Cerebellar nuclear complex (tissue), 1 donor: Measurements from ENCODE around the gene FBXO44.

ENCODE experiments used
- DNase-seq, 2 experiments: peaks; one replicate each; lab custom pipeline; 2025; lab: John Stamatoyannopoulos, UW

Gene FBXO44

DNA sequence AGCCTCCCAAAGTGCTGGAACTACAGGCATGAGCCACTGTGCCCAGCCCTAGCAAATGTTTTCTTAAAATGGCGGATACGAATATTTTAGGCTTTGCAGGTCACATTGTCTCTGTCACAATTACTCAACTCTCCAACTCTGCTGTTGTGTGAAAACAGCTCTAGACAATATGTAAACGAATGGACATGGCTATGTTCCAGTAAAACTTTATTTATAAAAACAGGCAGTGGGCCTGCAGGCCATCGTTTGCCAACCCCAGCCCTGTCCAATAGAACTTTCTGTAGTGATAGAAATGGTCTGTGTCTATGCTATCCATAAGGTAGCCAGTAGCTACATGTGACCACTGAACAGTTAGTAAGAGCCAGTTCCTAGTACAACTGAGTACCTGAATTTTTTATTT is 5.1 kb downstream of the FBXO44 start:
- DNase-seq, result no peak

DNA sequence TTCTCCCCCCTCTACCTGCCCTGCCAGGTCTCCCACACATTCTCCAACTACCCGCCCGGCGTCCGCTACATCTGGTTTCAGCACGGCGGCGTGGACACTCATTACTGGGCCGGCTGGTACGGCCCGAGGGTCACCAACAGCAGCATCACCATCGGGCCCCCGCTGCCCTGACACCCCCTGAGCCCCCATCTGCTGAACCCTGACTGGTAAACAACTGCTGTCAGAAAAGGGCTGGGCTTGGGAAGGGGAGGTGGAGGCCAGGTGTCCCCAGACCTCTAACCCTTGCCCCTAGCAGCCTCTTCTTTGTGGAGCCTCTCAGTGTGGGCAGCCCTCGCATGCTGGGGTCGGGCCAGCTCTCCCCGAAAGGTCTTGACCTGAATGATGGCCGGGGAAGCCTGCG is 6.4 kb downstream of the FBXO44 start:
- DNase-seq, result no peak

DNA sequence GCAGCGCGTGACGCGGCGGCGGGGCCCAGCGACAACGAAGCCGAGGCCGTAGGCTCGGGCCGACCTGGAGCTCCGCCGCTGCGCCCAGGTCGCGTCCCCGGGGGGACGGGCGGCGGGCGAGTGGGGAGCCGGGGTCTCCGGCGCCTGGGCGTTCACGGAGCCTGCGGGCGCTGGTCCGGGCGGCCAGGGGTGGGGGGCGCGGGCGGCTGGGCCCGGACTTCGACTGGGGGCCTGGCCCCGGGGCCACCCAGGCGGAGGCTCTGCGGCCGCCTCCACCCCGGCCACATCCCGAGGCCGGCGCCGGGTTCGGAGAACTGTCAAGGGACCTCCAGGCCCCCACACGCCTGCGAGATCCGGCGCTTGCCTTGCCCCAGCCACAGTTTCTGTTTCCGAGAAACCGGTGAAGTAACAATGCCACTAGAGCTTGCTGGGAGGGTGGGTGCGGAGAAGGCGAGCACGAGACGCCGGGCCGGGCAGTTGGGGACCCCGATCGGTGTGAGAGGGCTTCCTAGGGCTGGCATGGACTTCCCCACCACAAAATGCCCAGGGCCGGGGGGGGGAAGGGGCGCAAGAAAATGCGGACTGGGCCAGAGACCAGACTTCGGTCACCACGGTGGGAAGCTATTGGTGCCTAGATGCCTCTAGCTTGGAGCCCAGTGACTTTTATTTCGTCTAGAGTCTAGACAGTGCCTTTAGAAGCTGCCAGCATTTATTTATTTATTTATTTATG is 9.8 kb downstream of the FBXO44 start:
- no peak for DNase-seq

DNA sequence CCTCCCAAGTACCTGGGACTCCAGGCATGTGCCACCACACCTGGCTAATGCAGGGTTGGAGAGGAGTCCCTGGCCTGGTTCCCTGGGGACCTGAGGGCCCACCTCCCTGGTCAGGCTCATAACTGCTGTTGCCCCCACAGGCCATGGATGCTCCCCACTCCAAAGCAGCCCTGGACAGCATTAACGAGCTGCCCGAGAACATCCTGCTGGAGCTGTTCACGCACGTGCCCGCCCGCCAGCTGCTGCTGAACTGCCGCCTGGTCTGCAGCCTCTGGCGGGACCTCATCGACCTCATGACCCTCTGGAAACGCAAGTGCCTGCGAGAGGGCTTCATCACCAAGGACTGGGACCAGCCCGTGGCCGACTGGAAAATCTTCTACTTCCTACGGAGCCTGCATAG is 13.8 kb downstream of the FBXO44 start:
- DNase-seq, result no peak

DNA sequence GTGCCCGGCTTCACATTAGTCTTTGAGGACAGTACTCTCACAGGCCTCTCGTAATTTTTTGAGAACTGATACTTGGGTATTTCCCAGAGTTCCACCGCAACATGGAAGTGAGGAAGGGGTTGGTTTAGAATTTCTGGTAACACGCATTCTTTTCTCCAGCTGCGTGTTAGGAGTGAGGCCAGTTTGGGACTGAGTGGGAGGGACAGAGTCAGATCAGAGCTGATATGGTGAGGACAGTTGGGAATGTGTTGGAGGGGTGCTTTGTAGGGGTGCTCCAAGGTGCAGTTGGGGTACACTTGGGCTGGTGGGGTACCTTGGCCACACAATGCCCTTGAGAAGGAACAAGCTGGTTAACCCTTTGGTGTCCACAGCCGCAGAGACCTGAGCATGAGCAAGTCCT is 16.1 kb downstream of the FBXO44 start:
- DNase-seq, result no peak

DNA sequence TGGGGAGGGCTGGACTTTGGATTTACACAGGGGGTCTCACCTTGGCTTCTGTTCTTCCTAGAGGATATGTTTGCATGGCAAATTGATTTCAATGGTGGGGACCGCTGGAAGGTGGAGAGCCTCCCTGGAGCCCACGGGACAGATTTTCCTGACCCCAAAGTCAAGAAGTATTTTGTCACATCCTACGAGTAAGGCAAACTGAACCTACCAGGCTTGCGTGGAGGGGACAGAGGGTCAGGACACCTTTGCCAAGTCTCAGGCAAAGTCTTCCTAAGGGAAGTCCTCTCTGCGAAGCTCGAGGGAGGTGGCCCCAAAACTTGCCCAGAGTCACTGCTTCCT is 16.5 kb downstream of the FBXO44 start:
- DNase-seq, result no peak

DNA sequence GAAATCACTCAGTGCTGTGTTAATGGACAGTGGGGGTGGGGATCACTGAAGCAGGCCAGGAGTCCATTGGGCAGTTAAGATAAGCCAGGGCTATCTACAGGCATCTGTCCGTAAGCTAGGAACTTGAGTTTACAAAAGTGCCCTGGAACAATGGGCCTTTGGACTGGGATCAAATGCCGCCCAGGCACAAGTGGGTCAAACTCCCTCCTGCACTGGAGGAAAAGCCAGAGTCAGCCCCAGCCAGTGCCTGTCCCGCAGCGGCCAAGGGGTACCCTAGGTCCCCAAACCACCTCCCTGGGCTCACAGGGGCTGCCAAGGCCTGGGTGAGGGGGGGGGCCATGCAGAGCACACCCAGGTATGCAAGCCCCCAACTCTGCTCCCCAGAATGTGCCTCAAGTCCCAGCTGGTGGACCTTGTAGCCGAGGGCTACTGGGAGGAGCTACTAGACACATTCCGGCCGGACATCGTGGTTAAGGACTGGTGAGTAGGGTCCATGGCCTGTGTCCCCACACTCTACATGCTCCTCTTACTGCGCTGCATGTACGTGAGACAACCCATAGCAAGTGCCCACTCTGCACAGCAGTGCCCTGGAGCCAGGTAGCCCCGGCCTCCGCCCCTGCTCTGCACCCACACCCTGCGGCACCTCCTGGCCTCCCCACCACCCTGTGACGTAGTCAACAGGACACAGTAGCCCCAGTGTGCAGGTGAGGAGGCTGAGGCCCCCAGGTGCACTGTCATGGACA is 17.0 kb downstream of the FBXO44 start:
- no peak for DNase-seq

DNA sequence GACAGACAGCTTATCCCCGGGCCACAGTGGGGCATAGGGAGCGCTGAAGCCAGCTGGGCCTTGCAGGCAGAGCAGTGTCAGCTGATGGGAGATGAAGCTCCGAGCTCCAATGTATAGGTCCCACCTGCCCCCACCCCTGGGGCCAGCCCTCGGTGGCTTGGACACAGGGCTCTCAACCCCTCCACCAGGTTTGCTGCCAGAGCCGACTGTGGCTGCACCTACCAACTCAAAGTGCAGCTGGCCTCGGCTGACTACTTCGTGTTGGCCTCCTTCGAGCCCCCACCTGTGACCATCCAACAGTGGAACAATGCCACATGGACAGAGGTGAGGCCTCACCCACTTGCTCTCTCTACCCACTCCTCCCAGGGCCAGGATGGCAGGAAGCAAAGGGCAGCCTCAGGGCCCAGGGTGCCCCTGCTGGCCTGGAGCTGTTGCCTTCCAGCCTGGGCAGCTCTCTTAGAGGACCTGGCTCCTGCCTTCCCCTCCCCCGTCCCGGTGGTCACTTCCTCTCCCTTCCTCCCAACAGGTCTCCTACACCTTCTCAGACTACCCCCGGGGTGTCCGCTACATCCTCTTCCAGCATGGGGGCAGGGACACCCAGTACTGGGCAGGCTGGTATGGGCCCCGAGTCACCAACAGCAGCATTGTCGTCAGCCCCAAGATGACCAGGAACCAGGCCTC is 18.6 kb downstream of the FBXO44 start:
- no peak for DNase-seq

DNA sequence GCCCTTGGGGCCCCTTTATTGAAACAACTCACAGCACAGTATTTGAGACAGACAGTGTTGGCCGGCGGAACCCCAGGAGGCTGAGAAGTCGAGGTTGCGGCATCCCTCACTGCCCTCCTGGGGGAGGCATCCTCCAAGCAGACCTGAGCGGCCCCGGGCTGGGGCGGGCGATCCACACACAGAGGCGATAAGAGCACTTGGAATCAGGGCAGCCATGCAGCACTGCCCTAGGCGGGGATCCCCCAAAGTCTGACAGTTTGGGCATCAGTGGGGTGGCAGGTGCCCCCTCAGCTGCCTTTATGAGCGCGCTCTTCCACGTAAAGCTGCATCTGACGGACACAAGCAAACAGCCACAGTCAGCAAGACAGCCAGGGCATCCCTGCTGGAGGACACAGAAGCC is 19.8 kb downstream of the FBXO44 start:
- DNase-seq, result no peak

DNA sequence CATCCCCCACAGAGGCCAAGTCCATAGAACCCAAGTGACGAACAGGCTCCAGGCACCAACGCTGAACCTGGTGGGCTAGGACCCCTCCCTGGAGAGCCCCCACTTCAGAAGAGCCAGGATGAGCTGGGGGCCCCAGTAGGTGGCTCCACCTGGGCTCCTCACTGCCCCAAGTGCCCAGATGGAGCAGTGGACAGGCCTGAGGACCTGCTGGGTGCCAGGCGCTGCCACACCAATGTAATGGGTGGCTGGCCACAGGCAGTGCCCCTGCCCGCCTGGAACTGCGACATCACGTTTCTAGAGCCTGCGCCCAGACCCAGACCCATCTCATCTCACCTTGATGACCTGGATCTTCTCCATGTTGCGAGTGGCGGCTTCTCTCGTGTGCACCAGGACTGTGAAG is 20.6 kb downstream of the FBXO44 start:
- DNase-seq, result no peak

DNA sequence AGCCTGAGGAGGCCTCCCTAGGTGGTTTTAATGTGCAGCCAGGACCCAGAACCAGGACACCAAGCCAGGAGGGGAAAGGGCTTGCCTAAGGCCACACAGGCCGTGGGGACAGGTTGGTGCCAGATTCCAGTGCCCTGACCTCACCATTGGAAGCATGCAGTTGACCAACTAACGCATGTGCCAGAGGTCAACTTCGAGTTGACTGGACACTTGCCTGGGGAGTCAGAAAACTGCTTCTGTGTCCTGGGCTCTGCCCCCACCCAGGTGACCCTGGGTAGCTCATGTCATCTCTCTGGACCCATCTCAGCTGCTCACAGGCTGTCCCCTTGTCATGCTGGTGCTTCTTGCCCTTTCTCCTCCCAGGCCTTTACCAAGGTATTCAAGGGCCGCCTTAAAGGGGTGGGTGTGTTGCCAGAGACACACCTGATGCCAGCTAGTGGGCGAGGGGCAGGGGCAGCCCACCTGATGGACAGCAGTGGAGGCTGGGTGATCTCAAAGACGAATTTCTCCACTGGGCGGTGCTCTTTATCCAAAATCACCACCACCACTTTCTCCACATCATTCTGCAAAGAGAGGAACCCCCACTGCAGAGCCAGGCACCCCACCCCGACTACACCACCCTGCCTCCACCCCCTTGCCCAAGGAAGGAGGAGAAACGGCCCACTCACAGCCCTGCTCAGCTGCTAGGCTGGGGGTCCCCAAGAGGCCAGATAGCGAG is 21.9 kb downstream of the FBXO44 start:
- DNase-seq, result no peak

DNA sequence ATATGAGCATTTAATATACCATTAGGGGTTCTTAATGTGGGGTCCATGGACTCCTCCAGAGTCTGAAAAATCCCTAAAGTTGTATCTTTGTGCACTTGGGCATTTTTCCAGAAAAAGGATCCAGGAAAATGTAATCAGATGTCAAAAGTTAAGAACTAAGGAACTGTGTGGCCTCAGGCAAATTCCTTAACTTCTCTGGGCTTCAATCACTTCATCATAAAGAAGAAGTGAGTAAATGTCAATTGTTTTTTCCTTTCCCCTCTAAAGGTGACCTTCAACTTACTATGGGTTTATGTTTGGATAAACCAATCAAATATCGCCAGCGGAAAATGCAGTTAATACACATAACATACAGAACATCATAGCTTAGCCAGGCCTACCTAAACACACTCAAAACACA is 23.8 kb downstream of the FBXO44 start:
- no peak for DNase-seq

DNA sequence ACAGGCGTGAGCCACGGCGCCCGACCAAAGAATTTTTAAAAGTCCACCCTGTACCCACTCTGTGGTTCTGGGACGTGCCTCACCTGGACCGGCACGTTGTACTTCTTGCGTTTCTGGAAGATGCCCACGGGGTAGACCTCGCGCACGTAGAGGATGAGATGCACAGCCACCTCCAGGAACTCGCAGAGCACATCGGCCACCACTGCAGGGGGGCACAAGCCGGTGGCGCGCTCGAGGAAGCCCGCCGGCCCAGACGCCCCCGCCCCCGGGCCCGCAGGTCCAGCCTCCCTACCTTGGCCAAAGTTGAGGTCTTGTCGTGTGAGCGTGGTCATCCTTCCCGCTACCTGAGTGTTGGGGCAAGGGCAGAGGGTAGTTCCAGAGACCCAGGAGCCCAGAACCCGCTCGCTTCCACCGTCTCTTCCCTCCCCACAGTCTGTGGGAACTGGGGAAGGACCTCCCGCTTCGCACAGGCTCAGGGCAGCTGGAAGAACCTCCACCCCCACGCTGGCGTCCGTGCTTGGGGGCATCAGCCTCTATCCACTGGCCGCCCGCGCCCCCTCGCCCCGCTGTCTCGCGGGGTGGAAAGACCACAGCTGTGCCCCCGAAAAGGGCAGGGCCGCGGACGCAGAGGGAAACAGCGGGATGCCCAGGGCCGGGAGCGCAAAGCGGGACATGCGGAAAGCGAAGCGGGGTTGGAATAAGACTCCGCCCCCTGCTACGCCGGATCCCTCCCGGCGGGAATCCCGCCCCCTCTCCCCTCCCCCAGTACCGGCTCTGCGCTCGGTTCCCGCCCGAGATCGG is 25.8 kb downstream of the FBXO44 start:
- DNase-seq, result no peak

DNA sequence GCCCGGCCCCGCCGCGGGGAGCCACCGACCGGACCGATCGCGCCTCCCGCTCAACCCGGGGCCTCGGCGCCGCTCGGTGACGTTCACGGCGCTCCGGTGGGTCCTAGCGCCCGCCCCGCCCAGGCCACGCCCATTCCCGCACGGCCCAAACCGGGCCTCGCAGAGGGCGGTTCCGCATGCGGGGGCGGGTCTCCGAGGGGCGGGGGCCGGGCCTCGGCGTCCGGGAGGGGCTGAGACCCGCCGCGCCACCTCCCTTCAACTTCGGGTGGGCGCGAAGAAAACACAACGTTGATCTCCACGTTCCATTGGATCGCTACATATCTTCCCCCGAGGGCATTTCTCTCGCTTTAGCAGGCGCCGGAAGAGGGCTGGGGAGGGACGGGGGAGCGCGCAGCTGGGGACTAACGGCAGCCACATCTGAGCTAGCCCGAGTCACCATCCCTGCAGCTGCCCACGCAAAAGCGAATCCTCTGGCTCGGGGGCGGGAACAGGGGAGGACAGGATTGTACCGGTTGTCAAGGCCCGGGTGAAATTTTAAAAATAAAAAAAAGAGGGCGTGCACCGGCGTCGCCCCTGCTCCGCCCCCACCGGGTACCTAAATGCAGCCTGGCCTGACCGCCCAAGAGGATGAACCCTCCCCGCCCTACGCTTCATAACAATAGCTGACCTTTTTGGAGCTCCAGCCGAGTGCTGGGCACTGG is 26.5 kb downstream of the FBXO44 start, which contains the start of gene MAD2L2:
Gene MAD2L2 (minus strand): TSS at position 78 of the 701 bp plus-strand sequence. CDS start 547 bp downstream, outside the sequence.
- peak in 1 of 2 experiments; percentile 43 for DNase-seq

DNA sequence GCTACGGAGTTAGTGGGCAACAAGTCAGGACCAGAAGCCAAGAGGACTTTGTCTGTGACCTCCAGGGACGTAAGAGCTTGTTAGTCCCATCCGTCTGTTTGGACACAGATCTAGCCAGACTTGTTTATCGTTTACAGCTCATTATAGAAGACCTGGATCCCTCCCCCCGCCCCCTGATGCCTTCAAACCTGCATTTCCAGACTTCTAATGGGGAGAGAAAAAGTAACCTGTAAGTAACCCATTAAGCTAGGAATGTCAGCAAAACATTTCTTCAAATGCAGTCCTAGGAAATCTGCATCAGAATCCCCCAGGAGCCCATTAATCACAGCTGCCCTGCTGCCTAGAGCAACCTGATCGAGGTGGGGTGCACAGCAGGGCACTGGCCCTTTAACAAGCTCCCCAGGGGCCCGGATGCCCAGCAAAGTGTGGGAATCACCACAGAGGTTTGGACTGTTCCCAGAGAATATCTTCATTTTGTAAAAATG is 27.7 kb downstream of the FBXO44 start:
- DNase-seq, result no peak

DNA sequence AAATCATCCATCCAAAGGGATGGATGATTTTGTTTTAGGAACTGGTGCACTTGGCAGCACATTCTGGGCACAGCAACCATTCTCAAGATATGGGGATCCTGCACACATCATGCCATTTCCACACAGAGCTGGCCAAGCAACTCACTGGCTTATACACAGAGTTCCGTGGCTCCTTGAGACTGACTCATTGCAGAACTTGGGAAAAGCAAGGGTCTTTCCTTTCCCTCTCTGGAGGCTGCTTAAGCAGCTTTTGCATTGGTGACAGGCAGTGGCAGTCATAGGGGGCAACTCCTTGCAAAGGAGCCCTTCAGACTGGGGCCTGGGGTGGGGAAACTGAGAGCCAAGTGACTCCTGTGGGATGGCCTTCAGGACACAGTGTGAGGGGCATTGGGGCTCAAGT is 28.1 kb downstream of the FBXO44 start:
- no peak for DNase-seq

DNA sequence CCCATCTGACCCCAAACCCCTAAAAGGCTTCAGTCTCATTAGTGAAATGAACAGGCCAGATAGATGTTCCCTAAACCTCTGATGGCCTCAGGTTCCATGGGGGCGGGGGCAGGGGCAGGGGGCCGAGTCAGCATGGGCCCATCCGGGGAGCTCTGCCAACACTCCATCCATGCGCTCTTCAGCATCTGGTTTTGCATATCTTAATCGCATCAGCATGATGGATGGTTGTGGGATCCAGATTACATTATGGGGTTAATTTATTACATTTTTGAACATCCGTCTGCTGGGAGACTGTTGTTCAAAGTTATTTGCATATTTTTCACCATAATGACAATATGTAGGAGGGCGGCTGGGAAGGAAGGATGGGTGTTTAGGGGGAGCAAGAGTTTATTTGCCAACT is 29.4 kb downstream of the FBXO44 start:
- no peak for DNase-seq

DNA sequence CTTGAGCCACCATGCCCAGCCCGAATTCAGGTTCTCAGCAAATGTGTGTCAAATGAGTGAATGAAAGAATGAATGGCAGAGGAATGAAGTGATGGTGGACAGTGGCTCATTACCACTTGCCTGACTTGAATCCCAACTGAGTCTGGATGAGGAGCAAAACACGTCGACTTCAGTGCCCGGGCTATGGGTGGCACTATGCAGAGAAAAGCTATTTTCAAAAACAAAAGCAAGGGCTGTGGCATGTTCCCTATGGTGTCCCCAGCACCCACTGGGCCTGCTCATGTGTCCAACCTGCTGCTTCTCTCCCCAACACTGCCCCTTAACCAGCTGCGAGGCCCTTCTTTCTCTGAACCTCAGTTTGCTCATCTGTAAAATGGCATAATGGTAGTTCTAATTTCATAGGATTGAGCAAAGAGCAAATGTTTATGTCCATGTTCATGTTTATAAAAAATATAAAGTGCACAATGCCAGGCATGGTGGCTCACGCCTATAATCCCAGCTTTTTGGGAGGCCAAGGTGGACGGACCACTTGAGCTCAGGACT is 30.6 kb downstream of the FBXO44 start:
- DNase-seq, result no peak

DNA sequence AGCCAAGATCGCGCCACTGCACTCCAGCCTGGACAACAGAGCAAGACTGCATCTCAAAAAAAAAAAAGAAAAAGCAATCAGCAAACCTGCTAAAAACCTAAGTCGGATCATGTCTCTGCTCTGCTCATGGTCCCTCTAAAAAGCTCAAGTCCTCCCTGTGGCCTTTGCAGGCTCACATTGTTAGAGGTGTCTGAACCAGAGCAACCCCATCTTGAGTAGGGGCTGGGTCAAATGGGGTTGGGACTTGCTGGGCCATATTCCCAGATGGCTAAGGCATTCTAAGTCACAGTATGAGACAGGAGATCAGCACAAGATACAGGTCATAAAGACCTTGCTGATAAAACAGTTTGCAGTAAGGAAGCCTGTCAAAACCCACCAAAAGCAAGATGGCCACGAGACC is 33.8 kb downstream of the FBXO44 start:
- DNase-seq, result no peak
